Bronchial epithelial cell (primary cell): ENCODE results near the gene TRABD. TPM values are rescaled to one million over a fixed set of nuclear protein-coding genes. Genes with fewer than 3 reads are reported as not detected.

ENCODE experiments used
- DNase-seq: peaks from one replicate; pipeline ENCODE4 v3.0.0-alpha.2; 2010; ENCODE audit warnings: low read depth
- FAIRE-seq: peaks from 2 replicates; lab custom pipeline; 2011; peaks lifted over from hg19 to GRCh38; lab: Jason Lieb, UNC
- H3K27me3 ChIP-seq: 2 replicates; pipeline ENCODE4 v1.5.1; 2011; ENCODE audit warnings: low read length; ENCODE audit not compliant: control insufficient read depth, insufficient read depth
- H3K36me3 ChIP-seq: 2 replicates; pipeline ENCODE4 v1.5.1; 2011; ENCODE audit warnings: low read length; ENCODE audit not compliant: control insufficient read depth, insufficient read depth
- H3K4me3 ChIP-seq: 2 replicates; pipeline ENCODE4 v1.5.1; 2011; ENCODE audit warnings: mild to moderate bottlenecking, low read depth, low read length, control low read depth
- total RNA-seq: library from RNA; depleted of rRNA; stranded (reverse); fragments of >200 nt; gene quantifications from 2 replicates; pipeline ENCODE4 v1.2.1, GENCODE V29; 2014
- TF ChIP-seq, protein P1 (sequence below): IDR thresholded peaks from 2 replicates; pipeline ENCODE4 v1.5.1; 2011; ENCODE audit warnings: mild to moderate bottlenecking, moderate library complexity, low read length, control low read depth, inconsistent platforms; ENCODE audit not compliant: insufficient read depth, severe bottlenecking

The TRABD gene
- total RNA-seq, 1 donor from 2014 or later = 43.7 TPM

DNA sequence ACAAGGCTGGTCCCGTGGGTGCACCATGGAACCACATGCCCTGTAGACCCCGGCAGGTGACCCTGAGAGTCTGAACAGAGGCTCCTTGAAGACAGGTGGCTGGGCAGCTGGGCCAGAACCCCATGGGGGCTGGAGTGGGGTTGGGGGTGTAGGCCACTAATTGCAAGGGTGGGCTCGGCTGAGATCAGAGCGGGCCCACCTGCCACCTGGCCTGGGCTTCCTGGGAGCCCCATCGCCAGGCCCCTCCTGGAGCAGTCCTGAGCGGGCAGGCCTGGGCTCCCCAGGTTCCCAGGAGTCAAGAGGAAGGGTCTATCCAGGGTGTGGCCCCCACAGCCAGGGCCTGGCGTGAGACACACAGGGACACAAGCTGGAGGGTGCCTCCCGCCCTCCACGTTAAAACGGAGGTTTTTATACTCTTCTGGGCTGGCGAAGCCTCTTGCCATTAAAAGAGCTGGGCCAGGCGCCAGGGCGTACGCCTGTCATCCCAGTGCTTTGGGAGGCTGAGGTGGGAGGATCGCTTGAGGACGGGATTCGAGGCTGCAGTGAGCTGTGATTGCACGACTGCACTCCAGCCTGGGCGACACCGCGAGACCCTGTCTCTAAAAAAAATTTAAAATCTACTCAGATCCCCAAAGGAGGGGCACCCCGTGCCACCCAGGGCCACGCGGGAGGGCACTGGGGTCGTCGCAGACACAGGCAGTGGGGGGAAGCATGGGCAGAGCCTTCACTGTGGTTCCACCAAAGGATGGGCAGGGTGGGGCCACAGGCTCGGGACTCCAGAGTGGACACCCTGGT is 4.8 kb upstream of the TRABD start:
- Histone ChIP-seq H3K27me3 (no peaks in the 10 kb centered on the region), H3K36me3 (no peaks in the 10 kb centered on the region), H3K4me3 (no peak overlapping the region)
- TF ChIP-seq, protein P1, sequence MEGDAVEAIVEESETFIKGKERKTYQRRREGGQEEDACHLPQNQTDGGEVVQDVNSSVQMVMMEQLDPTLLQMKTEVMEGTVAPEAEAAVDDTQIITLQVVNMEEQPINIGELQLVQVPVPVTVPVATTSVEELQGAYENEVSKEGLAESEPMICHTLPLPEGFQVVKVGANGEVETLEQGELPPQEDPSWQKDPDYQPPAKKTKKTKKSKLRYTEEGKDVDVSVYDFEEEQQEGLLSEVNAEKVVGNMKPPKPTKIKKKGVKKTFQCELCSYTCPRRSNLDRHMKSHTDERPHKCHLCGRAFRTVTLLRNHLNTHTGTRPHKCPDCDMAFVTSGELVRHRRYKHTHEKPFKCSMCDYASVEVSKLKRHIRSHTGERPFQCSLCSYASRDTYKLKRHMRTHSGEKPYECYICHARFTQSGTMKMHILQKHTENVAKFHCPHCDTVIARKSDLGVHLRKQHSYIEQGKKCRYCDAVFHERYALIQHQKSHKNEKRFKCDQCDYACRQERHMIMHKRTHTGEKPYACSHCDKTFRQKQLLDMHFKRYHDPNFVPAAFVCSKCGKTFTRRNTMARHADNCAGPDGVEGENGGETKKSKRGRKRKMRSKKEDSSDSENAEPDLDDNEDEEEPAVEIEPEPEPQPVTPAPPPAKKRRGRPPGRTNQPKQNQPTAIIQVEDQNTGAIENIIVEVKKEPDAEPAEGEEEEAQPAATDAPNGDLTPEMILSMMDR = no peak
- DNase-seq = no peak
- FAIRE-seq = no peak

DNA sequence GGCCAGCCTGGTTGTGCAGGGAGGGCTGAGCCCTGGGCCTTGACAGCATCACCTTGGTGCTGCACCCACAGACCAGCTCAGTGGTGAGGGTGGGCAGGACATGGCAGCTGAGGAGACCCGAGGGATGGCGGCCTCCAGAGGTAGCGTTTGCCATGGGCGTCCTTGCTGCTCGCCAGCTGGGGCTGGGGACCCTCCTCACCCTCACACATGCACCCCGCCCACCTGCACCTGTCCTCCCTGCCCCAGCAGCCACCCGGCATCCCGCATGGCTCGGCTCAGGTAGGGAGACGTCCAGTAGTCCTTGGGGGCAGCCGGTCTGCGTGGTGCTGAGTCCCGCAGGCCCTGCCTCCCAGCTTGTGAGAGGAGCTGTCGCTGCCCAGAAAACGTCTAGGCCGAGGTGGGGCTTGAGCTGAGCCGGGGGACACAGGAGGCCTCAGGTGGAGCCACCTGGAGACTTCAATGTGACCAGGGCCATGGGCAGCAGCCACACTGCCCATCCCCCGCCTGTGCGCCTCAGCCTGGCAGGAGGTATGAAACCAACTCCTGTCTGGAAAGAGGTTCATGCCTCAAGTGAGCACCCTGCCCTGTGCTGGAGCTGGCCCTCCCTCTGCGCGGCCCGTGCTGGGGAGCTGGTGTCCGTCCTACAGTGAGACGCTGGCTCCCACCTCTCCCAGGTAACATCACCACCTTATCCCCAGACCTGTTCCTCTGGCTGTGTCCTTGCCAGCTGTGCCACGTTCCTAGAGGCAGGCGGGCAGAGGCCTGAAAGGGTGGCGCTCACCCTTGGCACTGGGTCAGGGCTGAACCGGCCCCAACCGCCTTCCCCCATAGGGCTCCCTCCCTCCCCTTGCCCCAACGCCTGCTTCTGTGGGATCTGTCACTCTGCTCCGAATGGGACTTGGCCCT is 3.3 kb upstream of the TRABD start:
- no peaks in the 10 kb centered on the region for H3K27me3 ChIP-seq
- TF ChIP-seq, protein P1 = no peak
- no peaks in the 10 kb centered on the region for H3K36me3 ChIP-seq
- DNase-seq (no peak), FAIRE-seq (no peak)
- no peak overlapping the region for H3K4me3 ChIP-seq

DNA sequence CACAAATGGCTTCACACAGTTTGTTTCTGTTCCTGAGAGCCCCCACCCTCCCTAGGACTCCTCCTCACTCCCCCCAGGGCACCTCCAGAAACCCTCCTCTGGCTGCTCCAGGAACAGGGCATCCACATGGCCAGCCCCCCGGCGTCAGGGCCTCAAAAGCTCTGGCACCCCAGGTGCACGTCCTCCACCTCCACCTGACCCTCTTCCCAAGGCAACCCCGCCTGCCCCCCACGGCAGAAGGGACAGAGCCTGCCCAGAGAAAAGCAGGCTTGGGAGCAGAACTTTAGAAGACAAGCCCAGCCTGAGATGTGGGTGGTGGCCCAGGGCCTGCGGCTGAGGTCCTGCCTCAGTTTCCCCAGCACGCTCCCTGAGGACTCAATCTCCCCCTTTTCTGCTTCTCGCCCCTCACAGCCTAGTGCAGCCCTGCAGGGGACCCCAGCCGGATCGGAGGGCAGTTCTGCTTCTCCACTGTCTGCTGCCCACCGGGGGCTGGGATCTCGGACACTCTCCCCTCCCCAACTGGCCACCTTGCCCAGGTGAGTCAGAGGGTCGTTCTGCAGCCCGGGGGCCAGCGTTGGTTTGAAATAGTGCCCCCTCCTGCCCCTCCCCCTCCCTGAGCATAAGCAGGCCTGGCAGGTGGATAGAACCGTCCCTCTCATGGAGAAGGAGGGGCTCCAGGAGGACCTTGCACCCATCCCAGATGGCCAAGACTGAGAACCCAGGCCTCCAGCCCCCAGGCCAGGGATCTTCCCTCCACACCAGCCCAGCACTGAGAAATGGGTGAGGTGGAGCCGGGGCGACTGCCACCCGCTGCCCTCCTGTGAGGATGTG is 2.4 kb upstream of the TRABD start:
- TF ChIP-seq, protein P1 = no peak
- no peak overlapping the region for H3K4me3 ChIP-seq
- FAIRE-seq = no peak
- no peaks in the 10 kb centered on the region for H3K36me3 ChIP-seq
- no peak for DNase-seq
- H3K27me3 ChIP-seq = no peaks in the 10 kb centered on the region

DNA sequence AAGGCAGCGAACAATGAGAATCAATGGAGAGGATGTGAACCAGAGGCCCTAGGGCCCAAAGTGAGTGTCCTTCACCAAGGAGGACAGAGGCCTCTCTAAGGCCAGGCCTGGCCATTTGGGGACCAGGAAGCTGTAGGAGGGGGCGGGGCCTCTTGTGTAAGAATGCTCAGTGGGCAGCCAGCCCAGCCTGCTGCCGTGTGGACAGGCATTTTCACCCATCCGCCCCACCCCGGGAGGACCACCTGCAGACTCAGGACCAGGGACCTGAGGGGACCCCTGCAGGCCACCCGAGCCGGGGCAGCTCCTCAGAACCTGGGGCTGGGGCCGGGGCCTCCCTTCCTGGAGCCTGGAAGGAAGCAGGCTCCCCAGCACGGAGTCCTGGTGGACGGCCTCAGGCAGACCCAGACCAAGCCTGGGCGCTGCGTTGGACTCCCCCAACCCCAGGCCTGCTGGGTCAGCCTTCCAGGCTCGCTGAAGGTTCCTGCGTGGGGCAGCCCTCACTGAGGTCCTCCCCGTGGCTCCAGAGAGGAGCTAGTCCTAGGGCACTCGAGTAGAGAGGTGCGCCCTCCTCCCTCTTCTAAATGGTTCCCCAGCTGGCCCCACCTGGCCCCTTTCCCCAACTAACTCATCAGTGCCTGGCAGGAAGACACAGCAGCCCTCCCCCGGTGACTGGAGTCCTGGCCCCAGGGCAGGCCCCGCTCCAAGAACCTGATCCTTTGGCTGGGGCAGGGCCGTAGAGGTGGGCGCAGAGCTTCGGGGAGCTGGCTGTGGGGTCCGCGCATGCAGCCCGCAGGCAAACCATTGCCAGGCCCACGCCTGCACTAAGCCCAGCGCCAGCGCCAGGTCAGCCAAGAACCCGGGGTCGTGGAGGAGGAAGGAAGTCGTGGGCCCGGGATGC is 1.5 kb upstream of the TRABD start:
- FAIRE-seq = no peak
- Histone ChIP-seq H3K27me3 (no peaks in the 10 kb centered on the region), H3K4me3 (no peak overlapping the region), H3K36me3 (no peaks in the 10 kb centered on the region)
- DNase-seq = no peak
- TF ChIP-seq, protein P1 = no peak
